Measurements from ENCODE around the gene ATP6V1C2.
A peak's percentile ranks its signal among the peaks of the same experiment; 100 is the strongest.

Gene ATP6V1C2, protein sequence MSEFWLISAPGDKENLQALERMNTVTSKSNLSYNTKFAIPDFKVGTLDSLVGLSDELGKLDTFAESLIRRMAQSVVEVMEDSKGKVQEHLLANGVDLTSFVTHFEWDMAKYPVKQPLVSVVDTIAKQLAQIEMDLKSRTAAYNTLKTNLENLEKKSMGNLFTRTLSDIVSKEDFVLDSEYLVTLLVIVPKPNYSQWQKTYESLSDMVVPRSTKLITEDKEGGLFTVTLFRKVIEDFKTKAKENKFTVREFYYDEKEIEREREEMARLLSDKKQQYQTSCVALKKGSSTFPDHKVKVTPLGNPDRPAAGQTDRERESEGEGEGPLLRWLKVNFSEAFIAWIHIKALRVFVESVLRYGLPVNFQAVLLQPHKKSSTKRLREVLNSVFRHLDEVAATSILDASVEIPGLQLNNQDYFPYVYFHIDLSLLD

GRCh38 chr2:10721396-10722251, at the start of gene ATP6V1C2:
ATP6V1C2 (plus strand) TSS chr2:10721630; CDS start chr2:10722850, 1,220 bp downstream.
- no peak for DNase-seq

- no peak for DNase-seq
These were observed 46.3 kb upstream of the ATP6V1C2 start for GRCh38 chr2:10675131-10675530.

- no peak for DNase-seq
These were observed 43.2 kb upstream of the ATP6V1C2 start for GRCh38 chr2:10678225-10678624.

DNA sequence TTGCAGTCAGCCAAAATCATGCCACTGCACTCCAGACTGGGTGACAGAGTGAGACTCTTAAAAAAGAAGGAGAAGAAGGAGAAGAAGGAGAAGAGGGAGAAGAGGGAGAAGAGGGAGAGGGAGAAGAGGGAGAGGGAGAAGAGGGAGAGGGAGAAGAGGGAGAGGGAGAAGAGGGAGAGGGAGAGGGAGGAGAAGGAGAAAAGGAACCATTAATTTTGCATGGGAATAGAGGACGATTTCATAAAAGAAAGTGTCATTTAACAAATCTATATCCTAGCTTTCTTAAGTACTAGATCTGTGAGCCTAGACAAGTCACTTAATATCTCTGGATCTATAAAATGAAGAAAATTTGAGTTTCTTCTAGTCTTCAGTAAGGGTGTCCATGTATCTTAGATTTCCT, 41.2 kb upstream of the ATP6V1C2 start:
- DNase-seq, result no peak

DNA sequence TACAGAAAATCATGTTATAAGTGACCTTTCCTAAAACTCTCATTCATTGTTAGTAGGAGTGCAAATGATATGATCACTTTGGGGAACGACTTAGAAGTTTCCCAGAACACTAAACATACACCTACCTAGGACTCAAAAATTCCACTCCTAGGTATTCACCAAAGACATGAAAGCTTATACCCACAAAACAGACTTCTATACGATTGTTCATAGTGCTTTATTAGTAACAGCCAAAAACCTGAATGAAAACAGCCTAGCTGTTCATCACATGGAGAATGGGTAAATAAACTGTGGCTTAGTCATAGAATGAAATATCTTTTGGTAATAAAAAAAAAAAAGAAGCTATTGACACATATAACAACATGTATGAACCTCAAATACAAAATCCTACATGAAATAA, 40.5 kb upstream of the ATP6V1C2 start:
- no peak for DNase-seq

DNA sequence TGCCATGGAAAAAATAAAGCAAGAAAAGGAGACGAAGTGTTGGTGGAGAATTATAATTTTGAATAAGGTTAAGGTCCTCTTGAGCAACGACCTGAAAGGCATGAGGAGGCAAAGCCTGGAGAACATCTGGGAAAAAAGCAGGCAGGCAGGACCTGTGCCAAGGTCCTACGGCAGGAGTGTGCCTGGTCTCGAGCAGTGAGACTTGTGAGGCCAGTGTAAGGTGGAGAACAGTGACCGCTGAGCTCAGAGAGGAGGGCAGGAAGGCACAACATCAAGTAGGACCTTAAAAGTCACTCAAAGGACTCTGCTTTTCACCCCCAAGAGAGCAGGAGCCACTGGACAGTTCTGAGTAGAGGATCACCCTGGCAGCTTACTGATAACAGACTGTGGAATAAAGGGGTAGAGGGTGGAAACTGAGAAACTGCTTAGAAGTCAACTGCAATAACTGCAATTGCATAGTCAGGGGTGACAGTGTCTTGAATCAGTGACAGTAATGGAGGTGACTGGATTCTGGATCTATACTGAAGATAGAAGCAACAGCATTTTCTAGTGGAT, 35.2 kb upstream of the ATP6V1C2 start:
- no peak for DNase-seq

DNA sequence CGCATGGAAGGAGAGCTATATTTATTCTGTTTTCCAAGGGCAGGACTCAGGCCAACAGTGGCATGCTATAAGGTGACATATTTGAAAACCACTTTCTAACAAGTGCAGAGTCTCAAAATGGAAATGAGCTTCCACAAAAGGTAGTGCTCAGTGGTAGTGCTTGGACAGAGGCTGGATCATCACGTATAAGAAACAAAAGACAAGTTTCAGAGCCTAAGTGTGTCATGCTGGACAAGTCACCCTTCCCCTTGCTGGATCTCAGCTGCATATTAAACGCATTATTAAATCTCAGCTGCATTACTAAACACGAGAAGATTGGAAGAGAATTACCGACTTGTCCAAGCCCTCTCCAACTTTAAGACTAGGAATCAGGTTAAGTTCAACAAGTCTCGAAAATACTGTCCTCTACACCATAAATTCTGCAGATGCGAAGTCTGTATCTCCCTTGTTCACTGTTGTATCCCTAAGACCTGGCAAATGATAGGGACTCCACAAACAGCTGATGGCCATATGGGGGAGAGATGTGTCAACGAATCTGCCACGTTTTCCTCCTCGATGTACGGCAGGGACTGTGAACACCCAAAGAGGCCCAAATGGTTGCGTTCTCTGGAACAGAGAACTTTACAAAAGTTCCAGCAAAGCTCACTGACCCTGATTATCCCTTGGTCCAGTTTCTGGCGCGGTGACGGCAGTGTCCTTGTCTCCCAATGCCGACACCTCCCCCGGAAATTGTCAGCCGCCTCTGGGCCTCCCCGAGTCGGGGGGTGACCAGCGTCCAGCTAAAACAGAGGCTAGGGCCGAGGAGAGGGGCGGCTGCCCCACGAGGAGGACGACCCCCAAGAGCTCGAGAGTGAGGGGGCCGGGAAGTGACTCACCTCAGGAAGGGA, 32.3 kb upstream of the ATP6V1C2 start:
- no peak for DNase-seq

DNA sequence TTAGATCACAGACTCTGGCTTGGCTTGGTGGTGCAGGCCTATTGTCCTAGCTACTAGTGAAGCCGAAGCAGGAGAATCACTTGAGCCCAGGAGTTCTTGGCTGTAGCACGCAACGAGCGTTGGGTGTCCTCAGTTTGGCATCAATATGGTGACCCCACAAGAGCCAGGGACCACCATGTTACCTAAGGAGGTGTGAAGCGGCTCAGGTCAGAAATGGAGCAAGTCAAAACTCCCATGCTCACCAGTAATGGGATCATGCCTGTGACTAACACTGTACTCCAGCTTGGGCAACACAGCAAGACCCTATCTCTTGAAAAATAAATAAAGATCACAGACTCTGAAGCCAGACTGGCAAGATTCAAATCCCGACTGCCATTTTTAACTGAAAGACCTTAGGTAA, 29.9 kb upstream of the ATP6V1C2 start:
- DNase-seq, result no peak

DNA sequence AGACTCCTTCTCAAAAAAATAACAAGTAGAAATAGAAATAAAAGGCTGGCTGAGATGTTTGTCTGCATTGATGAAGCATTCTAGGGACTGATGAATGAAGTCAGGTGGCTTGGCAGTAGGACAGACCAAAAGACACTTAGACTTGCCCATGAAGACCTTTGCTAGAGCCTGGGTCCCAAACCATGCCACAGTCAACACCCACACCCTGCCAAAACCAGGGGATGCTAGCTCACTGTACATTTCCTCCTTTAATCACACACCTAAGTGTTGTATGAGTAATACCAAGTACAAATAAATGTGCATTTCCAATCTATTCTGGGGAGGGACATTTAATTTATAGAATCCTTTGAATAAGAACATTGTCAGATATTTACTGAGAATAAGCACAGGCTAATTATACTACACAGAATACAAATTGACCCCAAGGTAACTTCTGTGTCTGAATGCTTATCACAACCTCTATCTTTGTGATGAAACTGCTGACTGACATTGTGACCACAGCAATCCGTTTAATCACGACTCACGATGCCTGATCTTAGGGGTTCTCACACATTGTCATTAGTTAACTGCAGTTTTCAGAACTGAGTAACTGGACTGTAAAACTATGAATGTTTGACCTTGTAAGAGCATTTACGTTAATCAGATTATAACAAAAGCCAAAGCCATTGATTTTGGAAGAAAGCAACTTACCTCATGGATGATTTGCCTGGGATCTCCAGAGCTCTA, 21.2 kb upstream of the ATP6V1C2 start:
- DNase-seq, result no peak

DNA sequence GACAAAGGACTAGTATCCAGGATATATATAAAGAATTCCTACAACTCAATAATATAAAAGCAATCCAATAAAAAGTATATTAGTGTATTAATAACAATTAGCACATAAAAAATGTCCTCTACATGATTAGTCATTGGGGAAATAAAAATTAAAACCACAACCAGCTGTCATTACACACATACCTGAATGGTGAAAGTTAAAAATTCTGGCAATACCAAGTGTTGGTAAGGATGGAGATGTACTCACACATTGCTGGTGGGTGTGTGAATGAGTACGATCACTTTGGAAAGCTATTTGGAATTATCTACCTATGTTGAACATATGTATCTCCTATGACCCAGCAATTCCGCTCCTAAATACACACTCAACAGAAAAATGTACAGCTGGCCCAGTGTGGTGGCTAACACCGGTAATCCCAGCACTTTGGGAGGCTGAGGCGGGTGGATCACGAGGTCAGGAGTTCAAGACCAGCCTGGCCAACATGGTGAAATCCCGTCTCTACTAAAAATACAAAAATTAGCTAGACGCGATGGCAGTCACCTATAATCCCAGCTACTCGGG, 17.3 kb upstream of the ATP6V1C2 start:
- no peak for DNase-seq

GRCh38 chr2:10706033-10706432, 15.4 kb upstream of the ATP6V1C2 start:
- no peak for DNase-seq

GRCh38 chr2:10707831-10708230, 13.6 kb upstream of the ATP6V1C2 start:
- DNase-seq, result no peak

DNA sequence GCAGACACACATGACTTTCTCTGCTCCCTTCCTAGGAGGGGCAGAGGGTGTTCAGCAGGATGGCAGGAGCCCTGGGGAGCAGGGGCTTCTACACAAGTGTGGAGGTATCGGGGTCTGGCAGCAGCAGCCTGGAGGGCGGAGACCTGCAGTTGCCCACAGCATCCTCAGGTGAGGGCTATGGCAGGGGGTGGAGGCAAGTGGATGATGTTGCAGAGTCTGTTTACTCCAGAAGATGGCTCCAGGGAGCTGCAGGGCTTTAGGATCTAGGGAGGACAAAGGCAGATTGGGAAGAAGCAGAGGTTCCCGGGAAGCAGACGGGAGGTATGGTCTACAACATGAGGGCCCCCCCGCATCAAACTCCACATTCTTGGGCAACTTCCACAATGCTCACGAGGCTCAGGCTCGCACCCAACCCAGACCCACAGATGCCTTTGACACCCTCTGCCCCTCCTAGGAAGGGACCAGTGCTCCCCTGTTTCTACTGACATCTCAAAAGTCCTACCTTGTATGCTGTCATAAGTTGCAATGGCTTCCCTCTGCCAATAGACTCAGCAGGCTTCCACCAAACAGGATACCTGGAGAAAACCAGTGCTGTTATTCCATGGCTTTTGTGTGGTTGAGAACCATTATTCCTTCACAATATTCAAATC, 12.0 kb upstream of the ATP6V1C2 start:
- DNase-seq, result peak; percentile 50

DNA sequence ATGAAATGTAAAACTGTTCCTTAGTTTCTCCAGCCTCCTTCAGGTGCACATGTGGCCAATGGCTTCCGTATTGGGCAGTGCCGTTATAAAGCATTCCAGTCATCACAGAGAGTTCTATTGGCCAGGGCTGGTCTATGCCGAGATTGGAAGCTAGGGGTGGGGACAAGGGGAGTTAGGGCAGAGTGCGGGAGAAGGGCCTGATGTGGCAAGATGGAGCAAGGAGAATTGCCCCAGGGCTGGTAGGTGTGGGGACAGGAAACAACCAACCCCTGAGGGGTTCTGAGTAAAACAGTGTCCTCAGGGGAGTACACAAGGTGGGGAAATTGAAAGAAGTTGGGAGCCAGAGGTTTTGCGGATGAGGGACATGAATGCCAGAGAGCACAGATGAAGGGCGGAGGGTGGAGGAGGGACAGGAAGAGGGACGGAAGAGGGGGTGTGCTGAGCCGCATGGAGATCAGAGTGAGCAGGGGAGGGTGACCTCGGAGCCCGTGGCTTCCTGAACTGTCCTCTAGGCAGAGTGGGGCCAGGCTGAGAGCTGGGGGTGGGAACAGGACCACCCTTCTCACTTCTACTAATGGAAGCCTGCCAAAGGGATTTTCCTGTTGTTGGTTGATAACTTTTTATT, 9.1 kb upstream of the ATP6V1C2 start:
- DNase-seq, result no peak

GRCh38 chr2:10716581-10716980, 4.8 kb upstream of the ATP6V1C2 start:
- DNase-seq, result no peak

DNA sequence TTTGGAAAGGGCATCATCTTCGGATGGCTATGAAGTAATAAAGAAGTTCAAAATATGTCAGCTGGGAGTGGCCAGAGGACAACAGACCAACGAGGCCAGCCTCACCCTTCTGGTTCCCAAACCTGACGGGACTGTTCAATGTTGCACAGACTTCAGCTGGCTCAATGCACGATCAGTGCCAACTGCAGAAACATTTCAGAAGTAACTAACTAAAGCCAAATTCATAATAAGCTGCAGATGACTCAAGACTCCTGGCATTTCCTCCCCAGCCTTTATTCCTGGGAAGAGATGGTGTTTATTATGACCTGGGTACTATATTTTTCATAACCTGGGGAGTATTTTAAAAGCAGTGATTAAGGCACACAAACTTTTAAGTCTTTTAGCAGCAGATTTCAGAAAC, 3.8 kb upstream of the ATP6V1C2 start:
- DNase-seq, result no peak

DNA sequence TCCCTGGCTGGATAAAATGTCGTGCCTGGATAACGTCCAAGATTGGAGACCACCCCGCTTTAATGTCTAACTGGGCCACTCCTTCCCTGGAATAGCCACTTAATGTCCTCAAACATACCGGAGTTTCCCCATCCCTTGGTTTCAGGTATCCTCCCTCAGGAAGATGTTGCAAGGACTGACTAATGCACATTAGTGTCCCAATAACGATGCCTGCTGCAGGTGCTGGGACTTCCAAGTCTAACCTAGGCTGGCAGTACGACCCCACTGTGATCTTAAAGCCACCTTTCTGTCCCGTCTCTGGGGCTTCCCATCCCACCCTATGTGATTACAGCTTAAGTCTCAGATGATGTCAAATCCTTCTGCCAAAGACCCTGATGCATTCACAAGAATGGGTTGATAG, 1.1 kb upstream of the ATP6V1C2 start:
- DNase-seq, result no peak

DNA sequence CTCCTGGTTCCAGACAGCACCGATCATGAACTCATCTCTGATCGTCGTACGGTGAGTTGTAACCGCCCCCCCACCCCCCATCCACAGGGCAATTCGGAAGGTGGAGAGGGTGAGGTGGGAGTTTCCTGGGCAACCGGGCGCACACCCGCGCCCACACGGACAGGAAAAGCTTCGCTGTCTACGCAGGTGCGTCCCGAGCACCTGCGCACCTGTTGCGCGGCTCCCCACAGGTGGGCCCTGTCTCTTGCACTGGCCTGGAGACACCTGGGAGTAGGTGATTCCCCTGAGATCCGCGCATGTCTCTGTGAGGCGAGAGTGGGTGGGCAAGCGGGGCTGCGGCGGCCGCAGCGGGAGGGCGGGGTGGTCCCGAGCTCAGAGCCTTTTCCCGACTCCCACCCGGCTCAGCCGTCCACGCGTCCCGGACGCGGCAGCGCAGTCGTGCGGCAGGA, 459 bp upstream of the ATP6V1C2 start:
- DNase-seq, result peak; percentile 19

GRCh38 chr2:10722252-10722825, 909 bp downstream of the ATP6V1C2 start:
- DNase-seq, result no peak

DNA sequence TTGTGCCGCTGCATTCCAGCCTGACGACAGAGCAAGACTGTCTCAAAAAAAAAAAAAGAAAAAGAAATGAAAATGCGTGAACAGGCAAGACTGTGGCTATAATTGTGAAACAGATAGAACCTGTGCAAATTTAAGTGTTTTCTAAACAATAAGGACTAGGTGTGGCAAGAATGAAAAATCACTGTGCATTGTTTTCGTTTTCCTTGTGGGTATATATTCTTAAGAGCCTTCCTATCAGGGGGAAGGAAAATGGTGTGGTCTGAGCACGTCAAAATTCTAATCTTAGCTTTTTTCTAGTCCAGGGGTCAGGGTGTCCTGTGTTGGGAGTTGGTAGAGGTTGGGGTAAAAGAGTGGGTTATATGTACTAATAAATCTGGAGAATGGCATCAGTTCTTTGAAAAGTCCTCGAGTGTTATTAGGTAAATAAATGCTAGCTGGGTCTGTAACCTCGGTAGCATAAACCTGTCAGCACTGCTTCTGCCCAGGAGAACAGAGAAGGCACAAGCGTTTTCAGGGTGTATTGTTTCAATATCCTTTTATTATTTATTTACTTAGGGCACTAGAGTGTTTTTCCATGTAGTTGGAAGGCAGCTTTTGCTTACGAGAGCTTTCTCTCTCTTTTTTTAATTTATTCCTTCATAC, 11.6 kb downstream of the ATP6V1C2 start:
- peak; percentile 8 for DNase-seq
